ENCODE measurements around the gene GPC3. TPM values are rescaled to one million over a fixed set of nuclear protein-coding genes. Genes with fewer than 3 reads are reported as not detected.
A peak's percentile ranks its signal among the peaks of the same experiment; 100 is the strongest.

Gene GPC3
- total and polyA plus RNA-seq, 2 experiments from 2014 or later, result 36.8 to 60.1 TPM

GRCh38 chrX:133709501-133709900 is 275.9 kb downstream of the GPC3 start:
- no peaks in the 10 kb centered on the region for H4K20me1 ChIP-seq (replicated peaks; ENCODE audit: insufficient read depth)
- no peaks in the 10 kb centered on the region for H3K9me2 ChIP-seq (ENCODE audit: insufficient read depth)
- H3F3A ChIP-seq (replicated peaks; ENCODE audit: low read depth), result no peaks in the 10 kb centered on the region
- H3K4me2 ChIP-seq, result peak overlapping the region; percentile 44
- peak; percentile 56 for ATAC-seq
- H3K4me3 ChIP-seq, result no peak overlapping the region
- H3K79me2 ChIP-seq (replicated peaks; ENCODE audit: insufficient read depth), result no peaks in the 10 kb centered on the region
- Mint-ChIP-seq H3K4me1 (peaks cover 28% of the 10 kb centered on the region), H3K9me3 (no peaks in the 10 kb centered on the region), H3K27ac (peak overlapping the region; percentile 75), H3K4me3 (peak overlapping the region; percentile 43; the same call in 1 of the 3 replicates), H3K27me3 (ENCODE audit: insufficient read depth, low read depth, poor library complexity) (no peaks in the 10 kb centered on the region), H3K36me3 (ENCODE audit: low read depth) (no peaks in the 10 kb centered on the region)
- no peak for DNase-seq (ENCODE audit: low spot score)
- H3K27ac ChIP-seq (ENCODE audit: low read depth), result no peak overlapping the region
- TF ChIP-seq NANOG (IDR thresholded peaks at IDR 0.05; ENCODE audit: borderline replicate concordance), result peak; percentile 14; the same call in 1 of the 2 replicates
- no peak for TF ChIP-seq ZNF331 (CRISPR knock-in tag; IDR thresholded peaks at IDR 0.05; ENCODE audit: low read depth)
- TF ChIP-seq REST (IDR thresholded peaks at IDR 0.05; ENCODE audit: unreplicated experiment), result no peak
- H3K36me3 ChIP-seq (ENCODE audit: insufficient read depth), result no peaks in the 10 kb centered on the region
- no peaks in the 10 kb centered on the region for H3K27me3 ChIP-seq (ENCODE audit: insufficient read depth)
- H2AFZ ChIP-seq, result no peak overlapping the region
- H3K4me1 ChIP-seq (ENCODE audit: insufficient read depth), result peaks cover 28% of the 10 kb centered on the region

- no peaks in the 10 kb centered on the region for H3F3A ChIP-seq (replicated peaks; ENCODE audit: low read depth)
- no peaks in the 10 kb centered on the region for H3K36me3 Mint-ChIP-seq (ENCODE audit: low read depth)
- no peaks in the 10 kb centered on the region for H3K27me3 ChIP-seq (ENCODE audit: insufficient read depth)
- no peaks in the 10 kb centered on the region for H3K36me3 ChIP-seq (ENCODE audit: insufficient read depth)
- H3K4me3 ChIP-seq, result no peak overlapping the region
- no peak overlapping the region for H2AFZ ChIP-seq
- ATAC-seq (no peak), DNase-seq (ENCODE audit: low spot score) (no peak)
- H3K27me3 Mint-ChIP-seq (ENCODE audit: insufficient read depth, low read depth, poor library complexity), result no peaks in the 10 kb centered on the region
- no peak overlapping the region for H3K27ac ChIP-seq (ENCODE audit: low read depth)
- H3K9me3 Mint-ChIP-seq, result no peaks in the 10 kb centered on the region
- peaks cover 35% of the 10 kb centered on the region for H3K4me1 Mint-ChIP-seq
- no peak overlapping the region for H3K27ac Mint-ChIP-seq
- no peaks in the 10 kb centered on the region for H3K9me2 ChIP-seq (ENCODE audit: insufficient read depth)
- no peak overlapping the region for H3K4me2 ChIP-seq
- no peak overlapping the region for H3K4me3 Mint-ChIP-seq
- peaks cover 38% of the 10 kb centered on the region for H3K4me1 ChIP-seq (ENCODE audit: insufficient read depth)
- H3K79me2 ChIP-seq (replicated peaks; ENCODE audit: insufficient read depth), result no peaks in the 10 kb centered on the region
- no peaks in the 10 kb centered on the region for H4K20me1 ChIP-seq (replicated peaks; ENCODE audit: insufficient read depth)
- TF ChIP-seq JUNB (IDR thresholded peaks at IDR 0.05; ENCODE audit: unreplicated experiment) (no peak), ZNF462 (CRISPR knock-in tag; IDR thresholded peaks at IDR 0.05) (no peak), ZNF114 (CRISPR knock-in tag; IDR thresholded peaks at IDR 0.05) (no peak), CTCF (conservative IDR thresholded peaks at IDR 0.05; ENCODE audit: low read depth in 2 of 2) (no peak)
These were observed 278.5 kb downstream of the GPC3 start for GRCh38 chrX:133706890-133707289.

All from GM23338 (cell line).